Breast epithelium (tissue), 4 donors: Measurements from ENCODE around the gene ZNF343. TPM values are rescaled to one million over a fixed set of nuclear protein-coding genes. Genes with fewer than 3 reads are reported as not detected.

Experiments
- DNase-seq, 2 donors: peaks; one replicate each; pipeline ENCODE4 v3.0.0-alpha.2; 2019; ENCODE audit warnings: low spot score in 2 of 2
- H3K27ac ChIP-seq, 2 donors: fragments of 200-600 bp; sonication (generic) in 1 of 2; one replicate each; pipeline ENCODE4 v1.5.1; 2016 to 2019; ENCODE audit warnings: mild to moderate bottlenecking in 1 of 2
- H3K27me3 ChIP-seq, 2 donors: fragments of 200-600 bp; sonication (generic) in 1 of 2; one replicate each; pipeline versions ENCODE4 v1.5.1 to v1.6.0; 2017 to 2019; ENCODE audit warnings: control low read depth in 1 of 2, mild to moderate bottlenecking in 1 of 2
- H3K36me3 ChIP-seq: fragments of 200-600 bp; one replicate; pipeline ENCODE4 v1.5.1; 2019
- H3K4me1 ChIP-seq, 2 donors: fragments of 200-600 bp; sonication (generic); one replicate each; pipeline ENCODE4 v1.5.1; 2016 to 2019; ENCODE audit warnings: control low read depth in 1 of 2
- H3K4me3 ChIP-seq, 3 donors: fragments of 200-600 bp; sonication (generic); 1 replicate in 2 of 3; 2 replicates in 1 of 3; pipeline ENCODE4 v1.5.1; 2016 to 2019; ENCODE audit warnings: mild to moderate bottlenecking in 3 of 3, moderate library complexity in 2 of 3
- H3K9me3 ChIP-seq, 2 donors: fragments of 200-600 bp; sonication (generic) in 1 of 2; one replicate each; pipeline ENCODE4 v1.5.1; 2016 to 2019; ENCODE audit warnings: control low read depth in 1 of 2
- CTCF ChIP-seq, 3 donors: fragments of 450-650 bp; IDR thresholded peaks; one replicate each; pipeline ENCODE4 v1.5.1; 2016 to 2017; ENCODE audit warnings: antibody characterized with exemption in 3 of 3, mild to moderate bottlenecking in 3 of 3, moderate library complexity in 3 of 3
- POLR2A ChIP-seq: fragments of 450-650 bp; IDR thresholded peaks from one replicate; pipeline ENCODE4 v1.6.1; 2016; ENCODE audit warnings: antibody characterized with exemption, mild to moderate bottlenecking, moderate library complexity
- POLR2AphosphoS5 ChIP-seq, 3 donors: sonication (generic); formaldehyde crosslinking; IDR thresholded peaks; one replicate each; pipeline ENCODE4 v1.6.1; 2017; ENCODE audit warnings: antibody characterized with exemption in 3 of 3
- intact Hi-C: fragments of 100-400 bp; cut with DNase I; formaldehyde crosslinking; loops from one replicate; pipeline ENCODE4 v1.15.1; 2023; ENCODE audit warnings: low total_unique reads
- total RNA-seq, 3 donors: library from RNA; depleted of rRNA; stranded (reverse); fragments of >200 nt; gene quantifications; one replicate each; pipeline ENCODE4 v1.1.0, GENCODE V29; 2016

ZNF343 gene
- total RNA-seq, 3 donors from 2014 or later, result 8.8 to 18.4 (median 14.0) TPM

GRCh38 chr20:2538931-2539720 lies 30.4 kb upstream of the ZNF343 start:
- peaks cover 0 to 9% of the 10 kb centered on the region in 2 donors for H3K27me3 ChIP-seq
- no peak for DNase-seq
- no peak overlapping the region for H3K4me3 ChIP-seq
- intact Hi-C loops, result no loop called here
- no peaks in the 10 kb centered on the region for H3K9me3 ChIP-seq
- no peaks in the 10 kb centered on the region for H3K36me3 ChIP-seq
- H3K27ac ChIP-seq, result peak overlapping the region in 1 of 2 donors; percentile 32
- H3K4me1 ChIP-seq, result no peaks in the 10 kb centered on the region
- TF ChIP-seq CTCF (IDR thresholded peaks at IDR 0.05), result no peak
- TF ChIP-seq POLR2AphosphoS5 (IDR thresholded peaks at IDR 0.05), result no peak
- no peak for TF ChIP-seq POLR2A

- no peak for DNase-seq
- no peaks in the 10 kb centered on the region for H3K36me3 ChIP-seq
- no peak overlapping the region for H3K4me3 ChIP-seq
- H3K4me1 ChIP-seq, result no peaks in the 10 kb centered on the region
- intact Hi-C loops, result no loop called here
- no peak for TF ChIP-seq CTCF (IDR thresholded peaks at IDR 0.05)
- no peak for TF ChIP-seq POLR2AphosphoS5 (IDR thresholded peaks at IDR 0.05)
- no peak for TF ChIP-seq POLR2A
- no peaks in the 10 kb centered on the region for H3K9me3 ChIP-seq
- peaks cover 0 to 9% of the 10 kb centered on the region in 2 donors for H3K27me3 ChIP-seq
- H3K27ac ChIP-seq, result peak overlapping the region in 1 of 2 donors; percentile 32
Observed at GRCh38 chr20:2538356-2538755, 29.6 kb upstream of the ZNF343 start.

- H3K36me3 ChIP-seq, result no peaks in the 10 kb centered on the region
- H3K27ac ChIP-seq, result no peak overlapping the region
- no peaks in the 10 kb centered on the region for H3K4me1 ChIP-seq
- H3K9me3 ChIP-seq, result no peaks in the 10 kb centered on the region
- no peak overlapping the region for H3K4me3 ChIP-seq
- no peak for DNase-seq
- H3K27me3 ChIP-seq, result peaks cover 0 to 9% of the 10 kb centered on the region in 2 donors
- intact Hi-C loops, result no loop called here
- TF ChIP-seq POLR2A (no peak), POLR2AphosphoS5 (IDR thresholded peaks at IDR 0.05) (no peak), CTCF (IDR thresholded peaks at IDR 0.05) (no peak)
Observed at GRCh38 chr20:2537101-2537500, 28.4 kb upstream of the ZNF343 start.

GRCh38 chr20:2536560-2536986 lies 27.9 kb upstream of the ZNF343 start, which contains the start of gene TMC2:
TSS of gene TMC2 (plus strand) at chr20:2536573. CDS start at chr20:2536622, 49 bp downstream.
- no peak within 1 kb of the TSS for H3K27ac ChIP-seq
- TF ChIP-seq CTCF (IDR thresholded peaks at IDR 0.05) (no peak), POLR2A (no peak), POLR2AphosphoS5 (IDR thresholded peaks at IDR 0.05) (no peak)
- no peaks in the 10 kb centered on the region for H3K4me1 ChIP-seq
- no peak for DNase-seq
- no peaks in the 10 kb centered on the region for H3K36me3 ChIP-seq
- intact Hi-C loops, result no loop called here
- no peaks in the 10 kb centered on the region for H3K9me3 ChIP-seq
- H3K27me3 ChIP-seq, result peaks cover 0 to 9% of the 10 kb centered on the region in 2 donors
- no peak within 1 kb of the TSS for H3K4me3 ChIP-seq
